Neutrophil (primary cell): Measurements from ENCODE around the gene TRPM1.

Experiments used
- H3K27ac ChIP-seq: fragments of 200-600 bp; sonication (generic); 2 replicates; pipeline ENCODE4 v1.5.1; 2016; ENCODE audit warnings: mild to moderate bottlenecking, moderate library complexity
- H3K27me3 ChIP-seq: fragments of 200-600 bp; sonication (generic); 2 replicates; pipeline ENCODE4 v1.6.0; 2016; ENCODE audit warnings: mild to moderate bottlenecking
- H3K36me3 ChIP-seq: fragments of 200-600 bp; sonication (generic); 2 replicates; pipeline ENCODE4 v1.5.1; 2017
- H3K4me1 ChIP-seq, 2 experiments: fragments of 200-600 bp in 1 of 2; sonication (generic) in 1 of 2; 1 replicate in 1 of 2; 2 replicates in 1 of 2; pipeline versions ENCODE4 v1.5.1 to v1.6.1; 2013 to 2016; ENCODE audit warnings: low read depth in 1 of 2, low read length in 1 of 2, mild to moderate bottlenecking in 1 of 2, moderate library complexity in 1 of 2; ENCODE audit not compliant: control insufficient read depth in 1 of 2, insufficient read depth in 1 of 2
- H3K4me3 ChIP-seq, 2 experiments: fragments of 200-600 bp in 1 of 2; sonication (generic) in 1 of 2; 1 replicate in 1 of 2; 2 replicates in 1 of 2; pipeline ENCODE4 v1.5.1; 2013 to 2016; ENCODE audit warnings: low read depth in 1 of 2, low read length in 1 of 2, mild to moderate bottlenecking in 1 of 2, moderate library complexity in 1 of 2
- H3K9me3 ChIP-seq: fragments of 200-600 bp; sonication (generic); 2 replicates; pipeline ENCODE4 v1.5.1; 2016
- CTCF ChIP-seq: fragments of 200-600 bp; sonication (generic); IDR thresholded peaks from 2 replicates; pipeline ENCODE4 v1.5.1; 2016; ENCODE audit warnings: antibody characterized with exemption

Gene TRPM1

GRCh38 chr15:31102374-31103342, 1.1 kb upstream of the TRPM1 start:
- Histone ChIP-seq H3K9me3 (no peaks in the 10 kb centered on the region), H3K4me1 (peaks cover 7 to 9% of the 10 kb centered on the region in 2 experiments), H3K27me3 (no peaks in the 10 kb centered on the region), H3K27ac (no peak overlapping the region), H3K36me3 (no peaks in the 10 kb centered on the region), H3K4me3 (no peak overlapping the region)
- TF ChIP-seq CTCF: no peak

- H3K9me3 ChIP-seq: no peaks in the 10 kb centered on the region
- no peak for TF ChIP-seq CTCF
- no peak overlapping the region for H3K27ac ChIP-seq
- no peaks in the 10 kb centered on the region for H3K27me3 ChIP-seq
- H3K36me3 ChIP-seq: no peaks in the 10 kb centered on the region
- peaks cover 7% of the 10 kb centered on the region in 2 experiments for H3K4me1 ChIP-seq
- no peak overlapping the region for H3K4me3 ChIP-seq
Observed at GRCh38 chr15:31102039-31102321, 455 bp upstream of the TRPM1 start.

- H3K4me3 ChIP-seq: no peak overlapping the region
- H3K4me1 ChIP-seq: no peaks in the 10 kb centered on the region
- no peak overlapping the region for H3K27ac ChIP-seq
- no peak for TF ChIP-seq CTCF
- H3K9me3 ChIP-seq: no peaks in the 10 kb centered on the region
- H3K36me3 ChIP-seq: no peaks in the 10 kb centered on the region
- H3K27me3 ChIP-seq: no peaks in the 10 kb centered on the region
Observed at GRCh38 chr15:31100738-31101137, 787 bp downstream of the TRPM1 start.

- H3K4me3 ChIP-seq: no peak overlapping the region
Observed at GRCh38 chr15:31098953-31099740, 2.4 kb downstream of the TRPM1 start.

GRCh38 chr15:31098491-31098917, 3.0 kb downstream of the TRPM1 start:
- no peaks in the 10 kb centered on the region for H3K9me3 ChIP-seq
- no peaks in the 10 kb centered on the region for H3K27me3 ChIP-seq
- no peaks in the 10 kb centered on the region for H3K4me1 ChIP-seq
- no peak overlapping the region for H3K4me3 ChIP-seq
- no peak overlapping the region for H3K27ac ChIP-seq
- no peaks in the 10 kb centered on the region for H3K36me3 ChIP-seq
- TF ChIP-seq CTCF: no peak

More at GRCh38 chr15:31098953-31099740, 2.4 kb downstream of the TRPM1 start:
- Histone ChIP-seq H3K27me3 (no peaks in the 10 kb centered on the region), H3K27ac (no peak overlapping the region), H3K4me1 (no peaks in the 10 kb centered on the region), H3K36me3 (no peaks in the 10 kb centered on the region), H3K9me3 (no peaks in the 10 kb centered on the region)
- TF ChIP-seq CTCF: no peak
